HepG2 (cell line): ENCODE data around the gene BBC3. TPM values are rescaled to one million over a fixed set of nuclear protein-coding genes. Genes with fewer than 3 reads are reported as not detected.

ENCODE experiments used
- ARNTL ChIP-seq: sonication (generic); formaldehyde crosslinking; IDR thresholded peaks from 2 replicates; pipeline ENCODE4 v1.4.0; 2020; ENCODE audit warnings: mild to moderate bottlenecking, missing genetic modification reagents
- CSRNP1 ChIP-seq: sonication (generic); formaldehyde crosslinking; IDR thresholded peaks from 2 replicates; pipeline ENCODE4 v1.8.1; 2023; ENCODE audit warnings: mild to moderate bottlenecking, missing genetic modification reagents
- EEA1 ChIP-seq: sonication (generic); formaldehyde crosslinking; IDR thresholded peaks from 2 replicates; pipeline ENCODE4 v1.5.1; 2020; ENCODE audit warnings: mild to moderate bottlenecking, missing genetic modification reagents, borderline replicate concordance
- FLYWCH1 ChIP-seq: sonication (generic); formaldehyde crosslinking; IDR thresholded peaks from 2 replicates; pipeline ENCODE4 v1.8.1; 2023; ENCODE audit warnings: mild to moderate bottlenecking, missing genetic modification reagents
- FOXC1 ChIP-seq: sonication (generic); formaldehyde crosslinking; IDR thresholded peaks from 2 replicates; pipeline ENCODE4 v1.8.0; 2022; ENCODE audit warnings: mild to moderate bottlenecking, missing genetic modification reagents, borderline replicate concordance
- ISX ChIP-seq: sonication (generic); formaldehyde crosslinking; conservative IDR thresholded peaks from 2 replicates; pipeline ENCODE4 v1.5.0; 2020; ENCODE audit warnings: missing genetic modification reagents
- JARID2 ChIP-seq: sonication (generic); formaldehyde crosslinking; IDR thresholded peaks from 2 replicates; pipeline ENCODE4 v1.8.1; 2023; ENCODE audit warnings: missing genetic modification reagents, inconsistent platforms; ENCODE audit not compliant: insufficient replicate concordance
- KLF11 ChIP-seq: IDR thresholded peaks from 2 replicates; pipeline ENCODE4 v1.6.1; 2016; ENCODE audit warnings: missing compliant biosample characterization
- PHF20 ChIP-seq: sonication (generic); formaldehyde crosslinking; IDR thresholded peaks from 2 replicates; pipeline ENCODE4 v1.5.0; 2020; ENCODE audit warnings: mild to moderate bottlenecking, missing genetic modification reagents
- PHF8 ChIP-seq: sonication (generic); formaldehyde crosslinking; IDR thresholded peaks from 2 replicates; pipeline ENCODE4 v1.5.0; 2020; ENCODE audit warnings: missing genetic modification reagents
- RAD21 ChIP-seq: fragments of 450-650 bp; formaldehyde crosslinking; IDR thresholded peaks from 2 replicates; pipeline ENCODE4 v1.5.0; 2020; ENCODE audit warnings: mild to moderate bottlenecking
- SALL2 ChIP-seq: sonication (generic); formaldehyde crosslinking; IDR thresholded peaks from 2 replicates; pipeline ENCODE4 v1.8.1; 2023; ENCODE audit warnings: mild to moderate bottlenecking, missing genetic modification reagents, inconsistent platforms
- SNAPC2 ChIP-seq: sonication (generic); formaldehyde crosslinking; IDR thresholded peaks from 2 replicates; pipeline ENCODE4 v1.8.1; 2022; ENCODE audit warnings: mild to moderate bottlenecking, missing genetic modification reagents
- SRF ChIP-seq: IDR thresholded peaks from 2 replicates; pipeline ENCODE4 v1.6.1; 2011; ENCODE audit warnings: mild to moderate bottlenecking, low read depth, low read length, moderate library complexity
- TAF1 ChIP-seq: sonication (generic); formaldehyde crosslinking; IDR thresholded peaks from 2 replicates; pipeline ENCODE4 v1.4.0; 2020; ENCODE audit warnings: missing genetic modification reagents
- TBP ChIP-seq: sonication (generic); formaldehyde crosslinking; IDR thresholded peaks from 2 replicates; pipeline ENCODE4 v1.5.0; 2020; ENCODE audit warnings: missing genetic modification reagents
- TRIM24 ChIP-seq: sonication (generic); formaldehyde crosslinking; IDR thresholded peaks from 2 replicates; pipeline ENCODE4 v1.8.0; 2022; ENCODE audit warnings: mild to moderate bottlenecking, missing genetic modification reagents
- ZMYM3 ChIP-seq: sonication (generic); formaldehyde crosslinking; IDR thresholded peaks from 2 replicates; pipeline ENCODE4 v1.5.1; 2020; ENCODE audit warnings: mild to moderate bottlenecking, missing genetic modification reagents
- ZNF296 ChIP-seq: sonication (generic); formaldehyde crosslinking; conservative IDR thresholded peaks from 2 replicates; pipeline ENCODE4 v1.5.0; 2020; ENCODE audit warnings: mild to moderate bottlenecking, missing genetic modification reagents
- ZNF574 ChIP-seq: sonication (generic); formaldehyde crosslinking; IDR thresholded peaks from 2 replicates; pipeline ENCODE4 v1.4.0; 2020; ENCODE audit warnings: missing genetic modification reagents
- ZNF782 ChIP-seq: sonication (generic); formaldehyde crosslinking; IDR thresholded peaks from 2 replicates; pipeline ENCODE4 v1.4.0; 2020; ENCODE audit warnings: missing genetic modification reagents, mild to moderate bottlenecking, borderline replicate concordance
- ZNF883 ChIP-seq: sonication (generic); formaldehyde crosslinking; IDR thresholded peaks from 2 replicates; pipeline ENCODE4 v1.5.1; 2020; ENCODE audit warnings: mild to moderate bottlenecking, missing genetic modification reagents; ENCODE audit errors: not compliant biosample characterization
- polyA plus RNA-seq, 8 experiments: library from polyadenylated mRNA; depleted of rRNA in 3 of 8; stranded (reverse) in 7 of 8; unstranded in 1 of 8; fragments of >200 nt; fragmentation: Illumina TruSeq in 4 of 8; extraction: Trizol in 4 of 8; gene quantifications; 2 replicates each; pipeline versions ENCODE4 v1.2.1 to v1.2.3, GENCODE V29; 2011 to 2016; ENCODE audit warnings: low read depth in 4 of 8, missing spikeins in 1 of 8, mixed read lengths in 1 of 8; ENCODE audit not compliant: insufficient read depth in 1 of 8
- total RNA-seq, 5 experiments: library from RNA; depleted of rRNA; stranded (reverse); fragments of >200 nt; fragmentation: Illumina TruSeq; extraction: Trizol; gene quantifications; 2 replicates each; pipeline ENCODE4 v1.2.3, GENCODE V29; 2016; ENCODE audit warnings: low read depth in 1 of 5
- TF ChIP-seq, protein P1 (sequence below): sonication (generic); formaldehyde crosslinking; IDR thresholded peaks from 2 replicates; pipeline ENCODE4 v1.9.0; 2022; ENCODE audit warnings: missing genetic modification reagents, mild to moderate bottlenecking, borderline replicate concordance

The BBC3 gene
- total and polyA plus RNA-seq, 2 of the 13 experiments (the other 11 are each of a cell fraction or from before 2014, with no cell fraction given), result 6.1 to 8.8 TPM

- TF ChIP-seq JARID2 (no peak), CSRNP1 (no peak), TBP (CRISPR knock-in tag) (no peak), SNAPC2 (CRISPR knock-in tag) (no peak), SRF (peak; percentile 46; the same call in 1 of the 2 replicates), ZNF296 (CRISPR knock-in tag) (no peak), ZNF883 (CRISPR knock-in tag) (no peak), FOXC1 (CRISPR knock-in tag) (peak; percentile 72), TAF1 (CRISPR knock-in tag) (peak; percentile 68; the same call in 1 of the 2 replicates), ISX (CRISPR knock-in tag) (no peak), TRIM24 (CRISPR knock-in tag) (no peak), RAD21 (CRISPR knock-in tag) (no peak), SALL2 (CRISPR knock-in tag) (0 out of 2 replicates have a peak, but pooled peaks have one; percentile 37), ARNTL (CRISPR knock-in tag) (peak; percentile 88), PHF8 (peak; percentile 71), EEA1 (CRISPR knock-in tag) (no peak; the same call in 1 of the 2 replicates), PHF20 (CRISPR knock-in tag) (peak; percentile 86), ZMYM3 (peak; percentile 55), ZNF574 (peak; percentile 90), KLF11 (0 out of 2 replicates have a peak, but pooled peaks have one; percentile 24), FLYWCH1 (CRISPR knock-in tag) (no peak), ZNF782 (CRISPR knock-in tag) (no peak)
- TF ChIP-seq, protein P1, sequence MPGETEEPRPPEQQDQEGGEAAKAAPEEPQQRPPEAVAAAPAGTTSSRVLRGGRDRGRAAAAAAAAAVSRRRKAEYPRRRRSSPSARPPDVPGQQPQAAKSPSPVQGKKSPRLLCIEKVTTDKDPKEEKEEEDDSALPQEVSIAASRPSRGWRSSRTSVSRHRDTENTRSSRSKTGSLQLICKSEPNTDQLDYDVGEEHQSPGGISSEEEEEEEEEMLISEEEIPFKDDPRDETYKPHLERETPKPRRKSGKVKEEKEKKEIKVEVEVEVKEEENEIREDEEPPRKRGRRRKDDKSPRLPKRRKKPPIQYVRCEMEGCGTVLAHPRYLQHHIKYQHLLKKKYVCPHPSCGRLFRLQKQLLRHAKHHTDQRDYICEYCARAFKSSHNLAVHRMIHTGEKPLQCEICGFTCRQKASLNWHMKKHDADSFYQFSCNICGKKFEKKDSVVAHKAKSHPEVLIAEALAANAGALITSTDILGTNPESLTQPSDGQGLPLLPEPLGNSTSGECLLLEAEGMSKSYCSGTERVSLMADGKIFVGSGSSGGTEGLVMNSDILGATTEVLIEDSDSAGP (CRISPR knock-in tag), result peak; percentile 100
Observed at GRCh38 chr19:47255879-47256692, 25.1 kb upstream of the BBC3 start, which contains the start of gene CCDC9 (continued).
